ENCODE measurements around the gene LMO7.

- TF ChIP-seq CTCF (IDR thresholded peaks at IDR 0.05; ENCODE audit: insufficient read depth, low read length) (no peak), REST (IDR thresholded peaks at IDR 0.05; ENCODE audit: insufficient replicate concordance, low read depth) (no peak), GABPA (IDR thresholded peaks at IDR 0.05; ENCODE audit: low read depth) (no peak), SPI1 (IDR thresholded peaks at IDR 0.05; ENCODE audit: borderline replicate concordance, low read depth) (no peak)
Measured at GRCh38 chr13:75685239-75685697, 49.1 kb downstream of the LMO7 start.
